Kidney epithelial cell (primary cell): ENCODE data around the gene TAC3. TPM values are rescaled to one million over a fixed set of nuclear protein-coding genes. Genes with fewer than 3 reads are reported as not detected.

Source experiments
- DNase-seq: peaks from one replicate; pipeline ENCODE4 v3.0.0-alpha.2; 2010; ENCODE audit warnings: low read depth
- H3K27me3 ChIP-seq: 2 replicates; pipeline ENCODE4 v1.6.0; 2011; ENCODE audit warnings: low read length; ENCODE audit not compliant: control insufficient read depth, insufficient read depth
- H3K36me3 ChIP-seq: 2 replicates; pipeline ENCODE4 v1.5.1; 2011; ENCODE audit warnings: low read length; ENCODE audit not compliant: control insufficient read depth, insufficient read depth
- H3K4me3 ChIP-seq: 2 replicates; pipeline ENCODE4 v1.5.1; 2011; ENCODE audit warnings: low read depth, mild to moderate bottlenecking, control low read depth, low read length
- CTCF ChIP-seq: IDR thresholded peaks from 2 replicates; pipeline ENCODE4 v1.5.1; 2011; ENCODE audit warnings: mild to moderate bottlenecking, moderate library complexity, low read length, control low read depth, inconsistent platforms; ENCODE audit not compliant: insufficient read depth, poor library complexity, severe bottlenecking
- total RNA-seq: library from RNA; depleted of rRNA; stranded (reverse); fragments of >200 nt; gene quantifications from 2 replicates; pipeline ENCODE4 v1.2.3, GENCODE V29; 2015

TAC3 gene
- total RNA-seq, 1 donor from 2014 or later: not detected

- no peak for DNase-seq
- TF ChIP-seq CTCF: no peak
- H3K4me3 ChIP-seq: no peak overlapping the region
- H3K27me3 ChIP-seq: peaks cover 3% of the 10 kb centered on the region
- H3K36me3 ChIP-seq: no peaks in the 10 kb centered on the region
Observed at GRCh38 chr12:57040750-57041149, 24.4 kb upstream of the TAC3 start.

- Histone ChIP-seq H3K4me3 (no peak overlapping the region), H3K36me3 (no peaks in the 10 kb centered on the region), H3K27me3 (peaks cover 3% of the 10 kb centered on the region)
- no peak for DNase-seq
- TF ChIP-seq CTCF: no peak
Observed at GRCh38 chr12:57040211-57040610, 23.9 kb upstream of the TAC3 start.

GRCh38 chr12:57039016-57039798, 22.9 kb upstream of the TAC3 start:
- no peak for TF ChIP-seq CTCF
- no peak for DNase-seq
- H3K36me3 ChIP-seq: no peaks in the 10 kb centered on the region
- H3K4me3 ChIP-seq: no peak overlapping the region
- H3K27me3 ChIP-seq: peaks cover 3% of the 10 kb centered on the region

- H3K36me3 ChIP-seq: no peaks in the 10 kb centered on the region
- H3K4me3 ChIP-seq: no peak overlapping the region
- no peak for DNase-seq
- H3K27me3 ChIP-seq: peaks cover 3% of the 10 kb centered on the region
- no peak for TF ChIP-seq CTCF
Observed at GRCh38 chr12:57037264-57037663, 20.9 kb upstream of the TAC3 start.

- no peak for DNase-seq
- Histone ChIP-seq H3K4me3 (no peak overlapping the region), H3K27me3 (no peaks in the 10 kb centered on the region), H3K36me3 (no peaks in the 10 kb centered on the region)
- no peak for TF ChIP-seq CTCF
Observed at GRCh38 chr12:57033431-57033830, 17.1 kb upstream of the TAC3 start.

GRCh38 chr12:57031789-57032188, 15.5 kb upstream of the TAC3 start:
- no peak for TF ChIP-seq CTCF
- H3K4me3 ChIP-seq: no peak overlapping the region
- no peaks in the 10 kb centered on the region for H3K36me3 ChIP-seq
- no peak for DNase-seq
- H3K27me3 ChIP-seq: peaks cover 10% of the 10 kb centered on the region
